DMS53 treated with DMSO at 0.1 percent for 48 hours (cell line): ENCODE measurements around the gene OXER1.

ENCODE experiments used
- DNase-seq: peaks from one replicate; lab custom pipeline; 2025; ENCODE audit not compliant: unreplicated experiment; lab: John Stamatoyannopoulos, UW

OXER1 gene

DNA sequence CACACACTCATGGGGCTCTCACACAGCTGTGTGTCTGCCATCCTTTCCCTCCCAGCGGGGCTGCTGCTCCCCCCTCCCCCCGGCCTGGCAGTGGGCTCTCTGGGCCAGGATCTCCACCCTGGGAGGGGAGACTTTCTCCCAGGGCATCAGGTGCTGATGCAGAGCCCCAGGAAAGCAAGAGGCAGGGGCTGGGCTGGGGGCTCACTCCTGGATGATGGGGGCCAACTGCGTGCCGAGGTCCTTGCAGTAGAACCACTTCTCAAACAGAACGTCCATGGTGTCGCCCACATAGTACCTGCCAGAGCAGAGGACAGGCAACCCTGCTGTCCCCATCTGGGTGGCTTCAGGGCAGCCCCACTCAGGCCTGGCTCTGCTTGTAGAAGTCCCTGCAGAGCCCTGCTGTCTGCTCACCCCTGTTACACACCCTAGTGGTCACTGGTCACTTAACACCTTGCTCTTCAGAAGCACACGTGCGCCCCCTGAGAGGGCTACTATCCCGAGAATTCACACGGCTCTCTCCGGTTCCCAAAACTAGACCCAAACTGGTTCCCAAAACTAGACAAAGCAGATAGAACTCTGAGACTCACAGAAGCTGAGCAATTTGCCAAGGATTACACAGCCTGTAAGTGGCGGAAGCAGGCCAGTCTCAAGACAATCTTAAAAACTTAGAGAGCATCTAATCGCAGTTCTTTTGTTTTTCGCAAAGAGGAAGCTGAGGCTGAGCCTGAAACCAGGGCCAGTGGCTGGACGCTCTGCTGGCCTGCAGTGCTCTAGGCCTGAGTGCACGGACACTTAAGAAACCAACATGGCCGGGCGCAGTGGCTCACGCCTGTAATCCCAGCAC lies 6.6 kb upstream of the OXER1 start:
- DNase-seq = no peak

DNA sequence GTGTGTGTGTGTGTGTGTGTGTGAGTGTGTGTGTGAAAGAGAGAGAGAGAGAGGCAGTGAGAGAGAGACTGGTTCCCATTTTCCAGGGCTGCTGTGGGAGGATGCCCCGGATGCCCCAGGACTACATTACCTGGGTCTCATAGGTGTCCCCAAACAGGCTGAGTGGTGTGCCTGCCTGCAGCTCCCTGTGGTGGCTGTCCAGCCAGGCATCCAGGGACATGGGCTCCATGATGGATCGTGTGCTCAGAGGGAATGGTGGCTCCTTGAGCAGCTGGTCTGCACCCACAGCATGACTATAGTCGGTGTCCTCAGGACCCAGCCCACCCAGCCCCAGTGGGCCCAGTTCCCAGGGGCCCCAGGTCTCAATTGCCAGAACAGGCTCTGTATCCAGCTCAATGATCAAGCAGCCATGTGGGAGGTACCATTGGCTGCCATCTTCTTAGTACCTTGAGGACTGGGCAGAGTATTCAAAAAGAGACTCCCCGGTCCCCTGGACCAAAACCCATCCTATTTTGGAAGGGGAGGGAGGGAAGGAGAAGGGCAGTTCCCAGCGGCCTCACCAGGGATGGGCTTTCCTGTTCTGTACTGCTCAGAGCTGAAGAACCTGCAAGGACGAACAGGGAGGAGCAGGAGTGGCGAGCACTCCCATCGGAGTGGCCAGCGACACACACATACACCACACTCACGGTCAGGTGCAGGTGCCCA lies 5.8 kb upstream of the OXER1 start:
- DNase-seq = no peak

DNA sequence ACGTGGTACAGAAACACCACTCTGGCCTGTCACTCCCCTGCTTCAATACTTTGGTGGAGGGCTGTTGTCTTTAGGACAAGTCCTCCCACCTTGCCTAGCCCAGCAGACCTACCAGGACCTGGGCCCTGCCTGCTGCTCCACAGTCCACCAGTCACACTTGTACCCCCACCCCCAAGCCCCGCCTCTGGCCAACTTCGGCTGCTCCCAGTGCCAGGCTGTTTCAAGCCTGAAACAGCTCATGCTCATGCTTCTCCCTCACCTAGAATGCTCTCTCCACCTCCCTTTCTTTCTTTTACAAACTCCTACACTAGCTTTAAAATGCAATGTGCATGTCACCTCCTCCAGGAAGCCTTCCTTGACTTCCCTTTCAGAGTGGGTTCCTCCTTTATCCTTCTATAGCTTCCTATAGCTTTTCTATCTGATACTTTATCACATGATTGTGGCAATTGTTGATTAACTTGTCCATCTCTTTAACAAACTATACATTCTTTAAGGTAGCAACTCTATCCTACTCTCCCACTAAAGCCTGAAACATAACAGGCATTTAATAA lies 4.8 kb upstream of the OXER1 start:
- DNase-seq = no peak

DNA sequence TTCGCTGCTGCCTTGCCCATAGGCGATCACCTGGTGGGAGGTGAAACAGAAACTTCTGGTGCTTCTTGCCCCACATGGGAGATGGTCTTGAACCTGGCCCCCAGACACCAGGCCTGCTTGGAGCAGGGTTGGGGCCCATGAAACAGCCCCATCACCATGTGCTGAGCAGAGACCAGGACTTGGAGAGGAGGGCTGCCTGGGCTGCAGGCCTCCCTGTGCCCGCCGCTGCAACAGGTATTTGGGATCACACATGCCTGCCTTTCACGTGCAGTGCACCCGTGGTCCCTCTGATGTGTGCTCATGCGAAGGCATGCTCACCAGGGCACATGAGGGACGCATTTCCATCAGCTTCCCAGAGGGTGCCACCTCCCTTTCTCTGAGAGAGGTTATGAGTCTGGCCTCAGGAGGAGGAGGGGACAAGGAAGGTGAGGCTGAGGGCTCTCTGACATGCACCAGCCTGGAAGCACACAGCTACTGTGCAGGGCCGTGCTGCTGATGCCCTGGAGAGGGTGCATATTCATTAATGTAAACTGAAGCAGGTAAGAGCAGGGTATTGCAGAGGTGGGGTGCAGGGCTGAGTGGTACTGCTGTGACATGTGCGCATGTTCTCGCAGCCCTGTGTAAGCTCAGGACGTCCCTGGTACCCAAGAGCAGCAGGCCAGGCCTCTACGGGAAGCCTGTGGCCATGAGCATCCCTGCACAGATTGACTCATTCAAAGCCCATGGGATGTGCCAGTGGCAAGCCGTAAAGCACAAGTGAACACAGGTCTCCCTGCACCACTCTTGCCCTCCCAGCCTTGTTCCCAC lies 4.2 kb upstream of the OXER1 start:
- DNase-seq = no peak

DNA sequence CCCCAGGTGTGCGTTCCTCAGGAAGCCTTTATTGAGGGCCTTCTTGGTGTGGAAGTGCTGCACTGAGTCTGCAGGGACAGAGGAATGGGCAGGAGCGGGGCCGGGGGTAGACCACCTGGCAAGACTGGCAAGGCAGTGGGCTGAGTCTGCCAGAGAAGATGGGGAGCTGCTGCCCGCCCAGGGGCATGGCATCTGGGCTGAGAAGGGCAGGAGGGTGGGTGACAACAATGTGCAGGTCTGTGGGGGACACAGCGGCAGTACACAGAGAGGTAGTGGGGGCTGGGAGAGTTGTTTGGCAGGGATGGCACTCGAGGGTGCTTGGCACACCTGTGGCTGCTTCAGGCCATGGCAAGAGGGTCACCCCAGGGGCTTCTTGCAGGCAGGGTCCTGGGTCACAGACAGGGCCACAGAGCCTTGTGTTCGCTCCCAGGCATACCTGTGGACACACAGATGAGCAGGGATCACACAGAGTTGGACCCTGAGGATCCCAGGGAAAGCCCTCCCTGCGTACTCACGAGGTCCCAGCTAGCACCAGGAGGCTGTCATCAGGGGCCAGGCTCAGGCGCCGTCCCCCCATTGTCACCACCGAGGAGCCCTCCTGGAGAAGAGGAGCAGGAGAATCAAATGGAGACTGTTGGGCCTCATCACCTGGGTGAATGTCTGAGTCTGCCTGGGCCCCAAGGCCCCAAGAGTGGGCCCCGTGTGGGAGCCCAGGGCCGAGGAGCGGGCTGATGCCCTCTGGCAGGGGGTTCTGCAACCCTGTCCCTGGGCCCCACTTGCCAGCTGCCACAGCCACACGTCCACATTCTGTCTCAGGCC lies 3.4 kb upstream of the OXER1 start:
- DNase-seq = no peak

DNA sequence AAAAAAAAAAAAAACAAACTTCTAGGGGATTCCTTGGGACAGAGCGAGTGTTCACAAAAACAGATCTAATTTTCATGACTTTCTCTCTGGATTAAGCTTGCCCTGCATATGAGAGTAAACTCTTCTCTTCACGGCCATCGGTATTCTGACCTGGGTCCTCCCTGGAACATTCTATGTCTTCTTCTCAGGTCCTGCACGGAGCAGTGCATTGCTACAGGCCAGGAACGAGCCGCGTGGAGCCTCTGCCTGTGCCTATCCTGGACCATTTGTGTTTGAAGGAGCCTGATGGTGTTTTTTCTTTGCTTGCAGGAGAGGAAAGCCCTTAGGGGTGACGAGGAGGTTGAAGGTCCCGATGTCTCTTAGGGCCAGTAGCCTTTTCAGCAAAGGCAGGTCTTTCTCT lies 1.8 kb upstream of the OXER1 start:
- DNase-seq = no peak

DNA sequence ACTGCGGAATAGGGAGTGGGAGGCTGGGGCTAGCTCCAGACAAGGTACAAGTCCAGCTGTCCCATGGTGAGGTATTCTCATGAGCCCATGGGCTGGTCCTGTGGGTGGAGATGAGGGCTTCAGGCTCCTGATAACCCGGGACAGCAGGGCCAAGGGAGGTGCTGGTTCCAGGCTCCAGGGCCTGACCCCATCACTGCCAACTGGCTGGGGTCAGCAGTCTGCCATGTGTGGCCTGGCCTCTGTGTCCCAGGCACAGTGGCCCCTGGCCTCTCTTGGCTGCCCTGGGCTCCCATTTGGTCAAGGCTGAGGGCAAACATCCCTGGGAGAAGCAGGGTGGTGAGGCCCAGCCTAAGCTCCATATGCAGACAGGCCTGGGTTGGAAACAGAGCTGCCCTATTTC lies 966 bp upstream of the OXER1 start:
- DNase-seq = no peak

DNA sequence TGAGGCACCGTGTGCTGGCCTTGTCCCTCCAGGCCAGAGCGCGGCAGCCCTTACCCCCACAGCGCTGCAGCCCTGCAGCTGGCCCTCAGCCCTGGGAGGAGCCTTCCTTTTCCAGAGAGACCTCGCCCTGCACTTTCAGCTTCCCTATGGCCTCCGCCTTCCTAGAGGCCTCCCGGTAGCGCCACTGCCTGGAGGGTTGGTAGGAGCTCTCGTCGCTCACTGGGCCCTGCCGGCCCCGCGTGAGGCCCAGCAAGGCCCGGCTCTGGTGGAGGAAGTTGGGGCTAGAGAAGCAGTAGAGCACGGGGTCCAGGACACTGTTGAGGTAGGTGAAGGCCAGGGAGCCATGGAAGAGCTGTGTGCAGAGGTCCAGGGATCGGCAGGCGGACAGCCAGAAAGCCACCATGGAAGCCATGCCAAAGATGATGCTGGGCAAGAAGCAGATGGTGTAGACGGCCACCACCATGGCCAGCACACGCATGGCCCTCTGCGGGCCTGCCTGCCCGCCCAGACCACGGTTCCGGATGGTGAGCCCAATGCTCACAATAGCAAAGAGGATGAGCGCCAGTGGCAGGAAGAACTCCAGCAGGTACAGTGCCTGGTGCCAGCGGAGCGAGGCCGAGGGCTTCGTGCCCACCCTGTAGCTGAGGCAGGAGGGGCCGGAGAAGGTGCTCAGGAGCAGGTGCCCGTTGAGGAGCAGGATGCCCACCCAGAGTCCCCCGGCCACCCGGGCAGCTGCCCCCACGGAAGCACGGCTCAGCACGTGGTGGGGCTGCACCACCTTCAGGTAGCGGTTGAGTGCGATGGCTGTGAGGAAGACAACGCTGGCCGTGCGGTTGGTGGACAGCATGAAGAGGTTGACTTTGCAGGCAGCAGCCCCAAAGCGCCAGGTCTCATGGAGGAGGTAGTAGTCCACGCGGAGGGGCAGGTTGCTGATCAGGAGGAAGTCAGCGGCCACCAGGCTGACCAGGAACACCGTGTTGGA lies 821 bp downstream of the OXER1 start:
- DNase-seq = no peak

DNA sequence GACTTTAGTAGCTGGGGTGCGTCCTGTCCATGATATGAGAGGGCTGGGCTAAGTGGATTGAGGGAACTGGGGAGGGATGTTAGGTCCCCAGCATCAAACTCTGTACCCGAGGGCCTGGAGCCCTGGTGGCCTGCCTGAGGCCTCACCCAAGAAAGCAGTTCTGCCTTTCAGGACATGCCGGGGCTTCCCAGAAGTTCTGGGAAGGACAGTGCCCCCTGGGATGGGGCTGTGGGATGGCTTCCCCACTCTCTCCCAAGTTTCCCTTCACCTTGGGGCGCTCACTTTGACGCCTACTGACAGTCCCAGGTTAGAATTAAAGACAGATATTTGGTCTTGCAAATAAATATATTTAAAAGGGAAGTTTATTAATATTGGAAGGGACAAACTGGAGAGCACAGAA lies 1.8 kb downstream of the OXER1 start:
- DNase-seq = no peak

DNA sequence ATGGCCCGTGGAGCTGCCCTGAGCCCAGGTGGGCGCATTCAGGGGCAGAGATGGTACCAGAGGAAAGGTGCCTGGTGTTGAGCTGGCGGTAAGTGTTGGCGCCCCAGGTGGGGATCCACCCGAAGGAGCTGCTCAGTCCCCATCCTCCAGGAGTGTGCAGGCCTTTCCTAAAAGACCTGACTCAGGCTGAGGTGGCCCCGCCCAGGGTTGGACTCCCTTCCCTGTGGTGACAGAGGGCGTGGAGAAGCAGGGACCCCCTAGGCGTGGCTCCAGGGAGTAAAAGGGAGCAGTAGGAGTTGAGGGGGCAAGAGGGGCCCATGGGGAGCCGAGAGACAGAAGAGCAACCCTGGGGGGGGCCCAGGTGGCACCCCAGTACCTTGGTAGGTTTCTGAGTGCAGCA lies 2.4 kb downstream of the OXER1 start:
- no peak for DNase-seq

DNA sequence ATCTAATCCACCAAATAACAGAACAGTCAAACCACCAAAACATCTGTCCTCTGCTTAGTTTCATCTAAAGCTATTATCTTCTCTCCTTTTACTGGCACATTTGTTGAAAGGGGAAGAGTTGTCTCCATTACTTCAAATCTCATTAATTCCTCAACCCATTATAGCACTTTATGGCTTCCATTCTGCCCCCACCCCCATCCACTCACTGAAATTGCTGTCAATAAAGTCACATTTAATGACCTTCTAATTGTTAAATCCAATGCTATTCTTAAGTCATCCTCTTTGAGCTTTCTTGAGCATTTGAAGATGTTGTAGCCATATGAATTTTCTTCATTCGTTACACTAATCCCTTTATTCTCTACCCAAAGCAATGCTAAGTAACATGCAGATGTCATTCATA lies 5.2 kb downstream of the OXER1 start:
- no peak for DNase-seq

DNA sequence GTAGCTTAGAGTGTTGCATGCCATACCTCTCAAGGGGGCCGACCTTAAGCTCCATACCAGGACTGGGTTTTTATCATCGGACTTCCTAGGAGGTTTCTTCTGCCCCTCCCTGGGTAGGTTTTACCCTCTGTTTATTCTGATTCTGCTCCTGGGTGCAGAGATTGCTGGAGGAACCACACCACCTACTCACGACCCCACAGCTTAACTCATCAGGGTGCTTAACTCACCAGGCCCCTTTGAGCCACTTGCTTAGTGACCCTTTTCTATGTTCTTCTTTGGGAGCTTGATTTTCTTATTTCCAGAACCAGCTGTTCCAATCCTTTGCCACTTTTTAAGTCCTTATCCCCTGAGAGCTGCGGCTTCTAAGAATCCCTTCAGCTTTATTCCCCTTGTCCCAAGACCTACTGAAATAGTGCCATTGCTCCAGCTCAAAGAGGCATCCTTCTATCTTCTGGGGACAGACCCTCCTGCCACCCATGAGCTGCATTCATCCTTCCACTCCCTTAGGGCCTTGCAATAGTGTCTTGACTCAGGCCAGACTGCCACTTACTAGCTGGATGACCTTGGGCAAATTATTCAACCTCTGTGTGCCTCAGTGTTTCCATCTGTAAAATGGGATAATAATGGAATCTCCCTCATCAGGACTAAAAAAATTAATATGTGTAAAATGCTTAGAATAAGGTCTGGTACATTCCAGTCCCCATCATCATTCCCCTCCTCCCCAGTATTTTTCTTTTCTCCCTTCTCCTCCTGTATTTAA lies 5.8 kb downstream of the OXER1 start:
- DNase-seq = no peak

DNA sequence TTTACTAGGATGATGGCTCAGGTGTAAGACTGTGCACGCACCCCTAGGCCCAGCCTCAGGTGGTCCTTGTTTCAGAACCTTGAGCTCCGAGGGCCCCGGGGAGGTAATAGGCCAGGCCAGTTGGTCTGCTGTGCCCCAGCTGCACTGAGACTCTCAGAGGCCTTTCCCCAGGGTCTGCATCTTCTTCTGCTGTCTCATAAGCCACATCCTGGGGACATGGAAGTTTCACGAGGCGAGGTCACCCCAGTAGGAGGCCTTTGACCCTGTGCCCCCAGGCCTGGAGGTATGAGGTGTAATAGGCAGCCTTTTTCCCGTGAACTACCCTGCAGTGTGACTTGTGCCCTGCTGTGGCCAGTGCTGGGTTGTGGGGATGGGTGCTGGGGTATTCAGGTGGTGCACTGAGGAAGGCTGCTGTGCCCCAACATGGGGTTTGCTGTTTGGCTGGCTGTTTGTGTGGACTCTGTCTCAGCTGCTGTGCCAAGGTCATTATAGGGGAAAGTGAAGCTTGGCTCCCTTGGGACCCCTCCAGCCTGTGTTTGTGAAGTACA lies 6.9 kb downstream of the OXER1 start:
- no peak for DNase-seq

DNA sequence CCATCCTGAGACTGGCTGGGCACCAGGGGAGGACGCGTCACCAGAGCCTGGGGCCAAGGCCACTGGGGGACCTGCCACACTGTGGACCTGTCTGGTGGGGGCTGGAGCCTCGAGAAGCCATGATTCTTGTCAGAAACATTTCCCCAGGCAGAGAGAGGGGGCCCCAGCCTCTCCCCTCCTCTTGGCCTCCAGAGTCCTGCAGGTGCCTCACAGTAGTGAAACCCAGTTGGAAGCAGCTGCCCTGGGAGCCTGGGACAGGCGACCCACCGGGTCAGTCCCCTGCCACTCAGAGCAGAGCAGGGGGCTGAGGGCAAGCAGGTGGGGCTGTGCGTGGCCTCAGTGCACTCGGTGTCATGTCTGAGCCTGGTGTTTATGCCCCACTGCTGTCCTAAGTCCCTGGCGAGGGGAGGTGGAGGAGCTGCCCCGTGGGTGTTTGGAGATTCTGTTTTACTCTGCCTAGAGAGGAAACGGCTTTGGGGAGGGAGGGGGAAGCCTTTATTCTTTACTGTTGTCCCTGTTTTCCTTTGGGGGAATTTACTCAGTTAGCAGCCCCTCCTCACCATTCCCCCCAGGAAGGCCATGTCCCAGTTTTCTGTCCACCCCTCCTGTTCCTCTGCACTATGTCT lies 7.7 kb downstream of the OXER1 start:
- no peak for DNase-seq

DNA sequence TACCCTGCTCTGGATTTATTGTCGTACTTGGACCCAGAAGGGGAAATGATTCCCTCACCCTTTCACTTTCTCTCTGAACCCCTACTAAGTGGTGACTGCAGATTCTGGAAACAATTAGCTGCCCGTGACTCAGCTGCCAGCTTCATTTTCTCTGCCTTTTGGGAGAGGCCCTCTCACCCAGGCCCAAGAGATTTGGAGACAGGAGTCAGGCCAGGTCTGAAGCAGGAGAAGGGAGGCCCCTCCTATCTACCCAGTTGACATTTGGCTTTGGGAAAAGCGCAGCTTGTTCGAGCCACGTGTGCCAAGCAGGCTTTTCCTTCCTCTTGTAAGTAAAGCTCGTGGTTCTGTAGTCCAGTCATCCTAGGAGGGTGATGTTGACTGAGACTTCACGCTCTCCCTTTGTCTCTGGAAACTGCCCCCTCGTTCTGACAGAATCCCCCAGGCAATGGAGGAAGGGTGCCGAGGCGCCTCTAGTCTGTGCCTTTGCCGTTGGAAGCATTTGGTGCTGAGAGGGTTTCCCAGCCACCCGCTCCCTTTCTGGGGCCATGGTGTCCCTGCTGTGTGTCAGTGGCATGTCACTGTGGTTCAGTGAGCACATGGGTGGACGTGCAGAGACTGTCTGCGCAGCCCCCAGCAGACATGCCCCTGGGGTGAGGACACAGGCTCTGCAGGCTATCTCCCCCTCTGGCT lies 8.6 kb downstream of the OXER1 start:
- no peak for DNase-seq

DNA sequence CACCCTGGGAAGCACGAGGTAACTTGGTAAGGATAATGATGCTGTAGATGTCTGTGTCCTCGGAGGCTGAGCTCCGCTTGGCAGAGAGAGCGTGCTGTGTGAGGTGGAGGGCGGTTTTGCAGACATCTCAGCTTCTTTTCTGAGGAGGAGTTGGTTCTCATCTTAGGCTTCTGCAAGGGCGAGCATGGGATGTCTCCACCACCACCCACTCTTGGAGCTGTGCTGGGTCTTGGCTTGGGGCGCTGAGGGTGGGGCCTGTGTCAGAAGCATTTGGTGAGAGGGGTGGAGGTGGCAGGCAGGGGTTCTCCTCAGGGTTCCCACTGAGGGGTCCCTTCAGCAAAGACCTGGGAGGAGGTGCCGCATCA lies 9.2 kb downstream of the OXER1 start:
- DNase-seq = no peak

DNA sequence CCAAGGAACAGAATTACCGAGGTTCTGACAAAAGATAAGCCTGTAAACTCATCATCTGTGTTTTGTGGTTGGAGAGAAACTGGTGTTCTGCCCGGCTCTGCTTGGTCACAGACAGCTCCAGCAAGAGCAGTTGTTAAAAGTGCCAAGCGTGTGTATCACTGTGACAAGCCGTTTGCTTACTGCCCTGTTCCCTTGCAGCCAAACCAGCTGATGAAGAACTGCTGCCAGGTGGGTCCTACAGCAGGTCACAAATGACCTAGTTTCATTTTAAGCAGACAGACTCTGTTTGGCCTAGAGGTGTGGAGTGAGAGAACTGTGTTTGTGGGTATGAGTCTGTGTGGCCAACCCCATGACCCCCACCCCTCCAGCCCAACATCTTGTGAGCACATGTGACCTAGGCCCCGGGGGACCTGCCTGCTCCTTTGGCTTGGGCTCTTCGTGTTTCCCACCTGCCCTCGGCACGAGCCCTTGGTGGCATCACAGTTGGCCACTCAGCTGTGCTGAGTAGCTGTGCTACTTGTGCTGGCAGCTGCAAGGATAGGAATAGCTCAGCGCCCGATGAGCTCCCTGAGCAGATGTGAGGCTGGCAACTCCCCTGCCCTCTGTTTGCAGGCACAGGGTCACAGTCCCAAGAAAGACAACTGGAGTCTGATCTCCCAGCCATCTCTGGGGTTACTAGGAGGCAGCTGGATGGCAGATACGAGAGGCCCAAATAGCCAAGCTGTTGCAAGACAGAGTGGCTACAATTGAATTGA lies 9.7 kb downstream of the OXER1 start:
- DNase-seq = no peak
